ENCODE data around the gene TM4SF18.

The TM4SF18 gene

GRCh38 chr3:149325581-149325980 is 7.9 kb downstream of the TM4SF18 start:
- DNase-seq (ENCODE audit: low read depth, low spot score) = no peak
- Histone ChIP-seq H3K27me3 (ENCODE audit: control insufficient read depth, insufficient read depth, low read length) (no peaks in the 10 kb centered on the region), H3K36me3 (ENCODE audit: control insufficient read depth, insufficient read depth, low read length) (no peaks in the 10 kb centered on the region), H3K4me1 (ENCODE audit: control insufficient read depth, insufficient read depth, low read length) (no peaks in the 10 kb centered on the region), H3K9me3 (ENCODE audit: control insufficient read depth, insufficient read depth, low read length) (no peaks in the 10 kb centered on the region), H3K4me3 (ENCODE audit: low read length) (no peak overlapping the region), H3K27ac (ENCODE audit: low read length) (no peak overlapping the region)

- no peaks in the 10 kb centered on the region for H3K4me1 ChIP-seq (ENCODE audit: control insufficient read depth, insufficient read depth, low read length)
- DNase-seq (ENCODE audit: low read depth, low spot score) = no peak
- H3K9me3 ChIP-seq (ENCODE audit: control insufficient read depth, insufficient read depth, low read length) = no peaks in the 10 kb centered on the region
- H3K27me3 ChIP-seq (ENCODE audit: control insufficient read depth, insufficient read depth, low read length) = no peaks in the 10 kb centered on the region
- H3K27ac ChIP-seq (ENCODE audit: low read length) = no peak overlapping the region
- no peak overlapping the region for H3K4me3 ChIP-seq (ENCODE audit: low read length)
- no peaks in the 10 kb centered on the region for H3K36me3 ChIP-seq (ENCODE audit: control insufficient read depth, insufficient read depth, low read length)
Observed at GRCh38 chr3:149324332-149324731, 9.1 kb downstream of the TM4SF18 start.

- no peaks in the 10 kb centered on the region for H3K36me3 ChIP-seq (ENCODE audit: control insufficient read depth, insufficient read depth, low read length)
- H3K4me1 ChIP-seq (ENCODE audit: control insufficient read depth, insufficient read depth, low read length) = no peaks in the 10 kb centered on the region
- DNase-seq (ENCODE audit: low read depth, low spot score) = no peak
- no peak overlapping the region for H3K4me3 ChIP-seq (ENCODE audit: low read length)
- no peaks in the 10 kb centered on the region for H3K9me3 ChIP-seq (ENCODE audit: control insufficient read depth, insufficient read depth, low read length)
- no peaks in the 10 kb centered on the region for H3K27me3 ChIP-seq (ENCODE audit: control insufficient read depth, insufficient read depth, low read length)
- no peak overlapping the region for H3K27ac ChIP-seq (ENCODE audit: low read length)
- no CpG with 5 or more reads among the region's 2 CpGs for WGBS (ENCODE audit: insufficient coverage, insufficient read length)
Observed at GRCh38 chr3:149321640-149322039, 11.8 kb downstream of the TM4SF18 start.

GRCh38 chr3:149321136-149321535 is 12.3 kb downstream of the TM4SF18 start:
- no peak overlapping the region for H3K4me3 ChIP-seq (ENCODE audit: low read length)
- no peak for DNase-seq (ENCODE audit: low read depth, low spot score)
- H3K4me1 ChIP-seq (ENCODE audit: control insufficient read depth, insufficient read depth, low read length) = no peaks in the 10 kb centered on the region
- H3K9me3 ChIP-seq (ENCODE audit: control insufficient read depth, insufficient read depth, low read length) = no peaks in the 10 kb centered on the region
- no peaks in the 10 kb centered on the region for H3K27me3 ChIP-seq (ENCODE audit: control insufficient read depth, insufficient read depth, low read length)
- H3K36me3 ChIP-seq (ENCODE audit: control insufficient read depth, insufficient read depth, low read length) = no peaks in the 10 kb centered on the region
- no peak overlapping the region for H3K27ac ChIP-seq (ENCODE audit: low read length)

GRCh38 chr3:149319750-149320149 is 13.7 kb downstream of the TM4SF18 start:
- WGBS (ENCODE audit: insufficient coverage, insufficient read length) = no CpG with 5 or more reads among the region's 3 CpGs

GRCh38 chr3:149317072-149317471 is 16.4 kb downstream of the TM4SF18 start:
- no peaks in the 10 kb centered on the region for H3K9me3 ChIP-seq (ENCODE audit: control insufficient read depth, insufficient read depth, low read length)
- no peak overlapping the region for H3K4me3 ChIP-seq (ENCODE audit: low read length)
- H3K27ac ChIP-seq (ENCODE audit: low read length) = no peak overlapping the region
- H3K36me3 ChIP-seq (ENCODE audit: control insufficient read depth, insufficient read depth, low read length) = no peaks in the 10 kb centered on the region
- no peaks in the 10 kb centered on the region for H3K4me1 ChIP-seq (ENCODE audit: control insufficient read depth, insufficient read depth, low read length)
- no peaks in the 10 kb centered on the region for H3K27me3 ChIP-seq (ENCODE audit: control insufficient read depth, insufficient read depth, low read length)
- no peak for DNase-seq (ENCODE audit: low read depth, low spot score)
- WGBS (ENCODE audit: insufficient coverage, insufficient read length) = no CpG with 5 or more reads among the region's 1 CpG

More at GRCh38 chr3:149319750-149320149, 13.7 kb downstream of the TM4SF18 start:
- DNase-seq (ENCODE audit: low read depth, low spot score) = no peak
- no peaks in the 10 kb centered on the region for H3K27me3 ChIP-seq (ENCODE audit: control insufficient read depth, insufficient read depth, low read length)
- H3K27ac ChIP-seq (ENCODE audit: low read length) = no peak overlapping the region
- H3K9me3 ChIP-seq (ENCODE audit: control insufficient read depth, insufficient read depth, low read length) = no peaks in the 10 kb centered on the region
- H3K36me3 ChIP-seq (ENCODE audit: control insufficient read depth, insufficient read depth, low read length) = no peaks in the 10 kb centered on the region
- no peak overlapping the region for H3K4me3 ChIP-seq (ENCODE audit: low read length)
- H3K4me1 ChIP-seq (ENCODE audit: control insufficient read depth, insufficient read depth, low read length) = no peaks in the 10 kb centered on the region

GRCh38 chr3:149316437-149316836 is 17.0 kb downstream of the TM4SF18 start:
- Histone ChIP-seq H3K4me1 (ENCODE audit: control insufficient read depth, insufficient read depth, low read length) (no peaks in the 10 kb centered on the region), H3K9me3 (ENCODE audit: control insufficient read depth, insufficient read depth, low read length) (no peaks in the 10 kb centered on the region), H3K4me3 (ENCODE audit: low read length) (no peak overlapping the region), H3K27ac (ENCODE audit: low read length) (no peak overlapping the region), H3K27me3 (ENCODE audit: control insufficient read depth, insufficient read depth, low read length) (no peaks in the 10 kb centered on the region), H3K36me3 (ENCODE audit: control insufficient read depth, insufficient read depth, low read length) (no peaks in the 10 kb centered on the region)
- DNase-seq (ENCODE audit: low read depth, low spot score) = no peak
- WGBS (ENCODE audit: insufficient coverage, insufficient read length) = no CpG with 5 or more reads among the region's 2 CpGs

GRCh38 chr3:149315694-149316093 is 17.7 kb downstream of the TM4SF18 start:
- no peak for DNase-seq (ENCODE audit: low read depth, low spot score)
- no peaks in the 10 kb centered on the region for H3K4me1 ChIP-seq (ENCODE audit: control insufficient read depth, insufficient read depth, low read length)
- H3K9me3 ChIP-seq (ENCODE audit: control insufficient read depth, insufficient read depth, low read length) = no peaks in the 10 kb centered on the region
- H3K27ac ChIP-seq (ENCODE audit: low read length) = no peak overlapping the region
- H3K4me3 ChIP-seq (ENCODE audit: low read length) = no peak overlapping the region
- no peaks in the 10 kb centered on the region for H3K36me3 ChIP-seq (ENCODE audit: control insufficient read depth, insufficient read depth, low read length)
- no peaks in the 10 kb centered on the region for H3K27me3 ChIP-seq (ENCODE audit: control insufficient read depth, insufficient read depth, low read length)
- WGBS (ENCODE audit: insufficient coverage, insufficient read length) = no CpG with 5 or more reads among the region's 3 CpGs

GRCh38 chr3:149314807-149315578 is 18.4 kb downstream of the TM4SF18 start:
- no peak for DNase-seq (ENCODE audit: low read depth, low spot score)
- H3K27ac ChIP-seq (ENCODE audit: low read length) = no peak overlapping the region
- H3K36me3 ChIP-seq (ENCODE audit: control insufficient read depth, insufficient read depth, low read length) = no peaks in the 10 kb centered on the region
- 100% methylated on average over 2 of the region's 7 CpGs for WGBS (ENCODE audit: insufficient coverage, insufficient read length)
- H3K4me3 ChIP-seq (ENCODE audit: low read length) = no peak overlapping the region
- H3K9me3 ChIP-seq (ENCODE audit: control insufficient read depth, insufficient read depth, low read length) = no peaks in the 10 kb centered on the region
- no peaks in the 10 kb centered on the region for H3K4me1 ChIP-seq (ENCODE audit: control insufficient read depth, insufficient read depth, low read length)
- H3K27me3 ChIP-seq (ENCODE audit: control insufficient read depth, insufficient read depth, low read length) = no peaks in the 10 kb centered on the region

GRCh38 chr3:149313542-149313941 is 19.9 kb downstream of the TM4SF18 start:
- no peak overlapping the region for H3K4me3 ChIP-seq (ENCODE audit: low read length)
- H3K36me3 ChIP-seq (ENCODE audit: control insufficient read depth, insufficient read depth, low read length) = no peaks in the 10 kb centered on the region
- no peaks in the 10 kb centered on the region for H3K27me3 ChIP-seq (ENCODE audit: control insufficient read depth, insufficient read depth, low read length)
- no peak overlapping the region for H3K27ac ChIP-seq (ENCODE audit: low read length)
- no CpG with 5 or more reads among the region's 1 CpG for WGBS (ENCODE audit: insufficient coverage, insufficient read length)
- H3K4me1 ChIP-seq (ENCODE audit: control insufficient read depth, insufficient read depth, low read length) = no peaks in the 10 kb centered on the region
- no peaks in the 10 kb centered on the region for H3K9me3 ChIP-seq (ENCODE audit: control insufficient read depth, insufficient read depth, low read length)
- DNase-seq (ENCODE audit: low read depth, low spot score) = no peak

- Histone ChIP-seq H3K36me3 (ENCODE audit: control insufficient read depth, insufficient read depth, low read length) (no peaks in the 10 kb centered on the region), H3K27ac (ENCODE audit: low read length) (no peak overlapping the region), H3K9me3 (ENCODE audit: control insufficient read depth, insufficient read depth, low read length) (no peaks in the 10 kb centered on the region), H3K4me3 (ENCODE audit: low read length) (no peak overlapping the region), H3K4me1 (ENCODE audit: control insufficient read depth, insufficient read depth, low read length) (no peaks in the 10 kb centered on the region), H3K27me3 (ENCODE audit: control insufficient read depth, insufficient read depth, low read length) (no peaks in the 10 kb centered on the region)
- no peak for DNase-seq (ENCODE audit: low read depth, low spot score)
- no CpG with 5 or more reads among the region's 7 CpGs for WGBS (ENCODE audit: insufficient coverage, insufficient read length)
Observed at GRCh38 chr3:149310796-149311534, 22.5 kb downstream of the TM4SF18 start.
